ENCODE measurements around the gene SGCB.

DNA sequence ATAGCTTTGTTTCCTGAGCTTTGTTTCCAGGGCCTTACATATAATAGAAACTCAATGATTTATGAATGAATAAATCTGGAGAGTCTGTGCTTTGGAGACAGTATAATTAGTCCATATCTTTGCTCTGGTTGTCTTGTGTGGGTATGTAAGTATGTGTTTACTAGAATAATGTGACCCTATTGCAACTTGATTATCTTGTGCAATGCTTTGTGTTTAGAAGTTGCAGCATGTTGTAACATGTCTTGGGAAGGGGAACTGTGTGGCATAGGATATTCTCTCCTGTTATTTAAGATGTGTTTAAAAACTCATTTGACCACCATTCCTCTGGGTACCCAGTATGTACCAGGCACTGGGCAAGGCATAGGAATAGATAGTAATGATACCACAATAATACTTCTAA, 19.1 kb upstream of the SGCB start:
- TF ChIP-seq CTCF (IDR thresholded peaks at IDR 0.05): no peak
- TF ChIP-seq POLR2A (IDR thresholded peaks at IDR 0.05; ENCODE audit: low read depth): no peak
